Measurements from ENCODE around the gene MTCH2. TPM values are rescaled to one million over a fixed set of nuclear protein-coding genes. Genes with fewer than 3 reads are reported as not detected.
A peak's percentile ranks its signal among the peaks of the same experiment; 100 is the strongest.

Gene MTCH2
- total and polyA plus RNA-seq, 7 donors = 75.2 to 152 (median 107) TPM

DNA sequence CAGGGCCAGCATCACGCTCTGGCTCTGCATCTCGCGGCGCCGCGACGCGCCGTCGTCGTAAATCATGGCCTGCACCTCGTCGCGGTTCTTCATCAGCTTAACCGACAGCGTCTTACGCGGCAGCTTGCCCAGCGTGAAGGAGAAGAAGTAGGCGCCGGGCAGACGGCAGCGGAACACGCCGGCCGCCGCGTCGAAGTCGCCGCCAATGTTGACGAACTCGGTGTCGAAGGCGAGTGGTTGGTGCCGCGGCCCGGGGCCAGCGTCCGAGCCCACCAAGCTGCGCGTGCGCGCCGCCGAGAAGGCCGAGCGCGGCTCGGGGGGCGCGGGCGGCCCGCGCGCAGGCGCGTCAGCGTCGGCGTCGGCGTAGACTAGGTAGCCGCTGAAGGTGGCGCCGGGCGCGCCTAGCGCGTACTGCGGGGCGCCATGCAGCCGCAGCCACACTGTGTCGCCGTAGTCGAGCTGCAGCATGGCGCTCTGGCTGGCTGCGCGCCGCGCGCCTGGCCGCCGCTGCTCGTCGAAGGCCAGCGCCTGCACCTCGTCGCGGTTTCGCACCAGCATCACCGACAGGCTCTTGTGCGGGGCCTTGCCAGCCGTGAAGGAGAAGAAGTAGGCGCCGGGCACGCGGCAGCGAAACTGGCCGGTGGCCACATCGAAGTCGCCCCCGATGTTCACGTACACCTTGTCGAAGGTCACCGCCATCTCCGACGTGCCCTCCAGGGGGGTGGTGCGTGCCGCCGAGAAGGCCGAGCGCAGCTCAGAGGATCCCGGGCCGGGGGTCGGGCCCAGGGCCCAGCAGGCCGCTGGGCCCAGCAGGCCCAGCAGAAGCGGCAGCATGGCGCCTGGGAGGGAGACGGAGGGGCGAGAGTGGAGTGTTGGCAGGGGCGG, 52.1 kb downstream of the MTCH2 start:
- 33 to 35% (median 35%) methylated on average over 108 to 122 of the region's 122 CpGs for WGBS, 3 donors
- Histone ChIP-seq H3K27ac (no peak overlapping the region), H3K36me3 (ENCODE audit: insufficient read depth in 1 of 2, low read depth in 1 of 2) (peaks cover 0 to 5% of the 10 kb centered on the region in 2 donors), H3K4me3 (peak overlapping the region; percentile 53), H3K27me3 (ENCODE audit: insufficient read depth in 3 of 3, low read length in 2 of 3) (peaks cover 0 to 53% (median 23%) of the 10 kb centered on the region in 3 donors), H3K4me1 (no peaks in the 10 kb centered on the region), H3K9me3 (no peaks in the 10 kb centered on the region)
- intact Hi-C loops (cut with DNase I) = no loop called here
- DNase-seq = no peak
- TF ChIP-seq, protein P1, sequence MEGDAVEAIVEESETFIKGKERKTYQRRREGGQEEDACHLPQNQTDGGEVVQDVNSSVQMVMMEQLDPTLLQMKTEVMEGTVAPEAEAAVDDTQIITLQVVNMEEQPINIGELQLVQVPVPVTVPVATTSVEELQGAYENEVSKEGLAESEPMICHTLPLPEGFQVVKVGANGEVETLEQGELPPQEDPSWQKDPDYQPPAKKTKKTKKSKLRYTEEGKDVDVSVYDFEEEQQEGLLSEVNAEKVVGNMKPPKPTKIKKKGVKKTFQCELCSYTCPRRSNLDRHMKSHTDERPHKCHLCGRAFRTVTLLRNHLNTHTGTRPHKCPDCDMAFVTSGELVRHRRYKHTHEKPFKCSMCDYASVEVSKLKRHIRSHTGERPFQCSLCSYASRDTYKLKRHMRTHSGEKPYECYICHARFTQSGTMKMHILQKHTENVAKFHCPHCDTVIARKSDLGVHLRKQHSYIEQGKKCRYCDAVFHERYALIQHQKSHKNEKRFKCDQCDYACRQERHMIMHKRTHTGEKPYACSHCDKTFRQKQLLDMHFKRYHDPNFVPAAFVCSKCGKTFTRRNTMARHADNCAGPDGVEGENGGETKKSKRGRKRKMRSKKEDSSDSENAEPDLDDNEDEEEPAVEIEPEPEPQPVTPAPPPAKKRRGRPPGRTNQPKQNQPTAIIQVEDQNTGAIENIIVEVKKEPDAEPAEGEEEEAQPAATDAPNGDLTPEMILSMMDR (IDR thresholded peaks at IDR 0.05) = no peak
- peak in 2 of 4 donors; percentile 8 to 29 for ATAC-seq

DNA sequence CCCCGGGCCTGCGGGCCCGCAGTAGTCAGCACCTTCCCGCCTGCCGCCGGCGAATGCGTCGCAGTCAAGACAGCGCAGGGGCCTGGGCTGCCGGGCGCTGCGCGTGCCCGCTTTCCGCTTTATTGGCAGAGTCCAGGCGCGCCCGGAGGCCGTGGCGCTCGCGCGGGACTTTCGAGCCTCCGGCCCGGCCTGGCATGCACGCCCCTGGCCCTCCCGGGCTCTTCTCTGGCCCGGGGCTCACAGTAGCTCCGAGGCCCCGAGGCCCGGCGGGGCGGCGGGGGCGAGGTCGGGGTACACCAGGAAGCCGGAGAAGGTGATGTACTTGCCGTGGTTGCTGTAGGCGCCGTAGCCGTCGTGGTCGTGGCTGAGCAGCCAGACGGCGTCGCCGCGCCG, 52.8 kb downstream of the MTCH2 start:
- Histone ChIP-seq H3K4me3 (peak overlapping the region; percentile 53), H3K27ac (no peak overlapping the region), H3K9me3 (no peaks in the 10 kb centered on the region), H3K4me1 (no peaks in the 10 kb centered on the region), H3K27me3 (ENCODE audit: insufficient read depth in 3 of 3, low read length in 2 of 3) (peaks cover 0 to 51% (median 23%) of the 10 kb centered on the region in 3 donors), H3K36me3 (ENCODE audit: insufficient read depth in 1 of 2, low read depth in 1 of 2) (peaks cover 0 to 12% of the 10 kb centered on the region in 2 donors)
- ATAC-seq = peak in 1 of 4 donors; percentile 38
- no peak for DNase-seq
- 32 to 37% (median 36%) methylated on average over 44 to 51 of the region's 51 CpGs for WGBS, 3 donors
- intact Hi-C loops (cut with DNase I) = no loop called here
- TF ChIP-seq, protein P1 (IDR thresholded peaks at IDR 0.05) = no peak

DNA sequence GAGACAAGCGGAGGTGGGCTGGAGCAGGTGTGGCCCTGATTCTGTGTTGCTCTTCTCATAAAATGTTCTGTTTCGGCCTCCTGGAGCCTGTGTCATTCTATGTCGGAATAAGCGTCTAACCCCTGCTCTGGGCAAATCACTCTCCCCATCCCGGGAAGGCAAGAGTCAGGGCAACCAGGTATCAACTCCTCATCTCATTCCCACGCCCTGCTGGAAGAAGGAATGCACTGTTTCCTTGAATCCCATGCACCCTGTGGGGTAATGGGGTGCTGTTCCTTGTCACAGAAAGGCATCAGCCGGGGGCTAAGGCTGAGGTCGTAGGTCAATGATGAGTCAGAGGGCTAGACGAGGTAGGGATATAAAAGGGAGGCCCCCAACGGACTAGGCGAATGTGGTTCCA, 53.2 kb downstream of the MTCH2 start:
- WGBS, 3 donors = 78 to 89% (median 83%) methylated on average over 11 of the region's 11 CpGs
- ATAC-seq = no peak
- Histone ChIP-seq H3K27ac (no peak overlapping the region), H3K4me3 (peak overlapping the region; percentile 53), H3K9me3 (no peaks in the 10 kb centered on the region), H3K36me3 (ENCODE audit: insufficient read depth in 1 of 2, low read depth in 1 of 2) (peaks cover under 1 to 16% of the 10 kb centered on the region in 2 donors), H3K4me1 (no peaks in the 10 kb centered on the region), H3K27me3 (ENCODE audit: insufficient read depth in 3 of 3, low read length in 2 of 3) (peaks cover 0 to 47% (median 19%) of the 10 kb centered on the region in 3 donors)
- TF ChIP-seq, protein P1 (IDR thresholded peaks at IDR 0.05) = no peak
- DNase-seq = no peak
- intact Hi-C loops (cut with DNase I) = no loop called here

DNA sequence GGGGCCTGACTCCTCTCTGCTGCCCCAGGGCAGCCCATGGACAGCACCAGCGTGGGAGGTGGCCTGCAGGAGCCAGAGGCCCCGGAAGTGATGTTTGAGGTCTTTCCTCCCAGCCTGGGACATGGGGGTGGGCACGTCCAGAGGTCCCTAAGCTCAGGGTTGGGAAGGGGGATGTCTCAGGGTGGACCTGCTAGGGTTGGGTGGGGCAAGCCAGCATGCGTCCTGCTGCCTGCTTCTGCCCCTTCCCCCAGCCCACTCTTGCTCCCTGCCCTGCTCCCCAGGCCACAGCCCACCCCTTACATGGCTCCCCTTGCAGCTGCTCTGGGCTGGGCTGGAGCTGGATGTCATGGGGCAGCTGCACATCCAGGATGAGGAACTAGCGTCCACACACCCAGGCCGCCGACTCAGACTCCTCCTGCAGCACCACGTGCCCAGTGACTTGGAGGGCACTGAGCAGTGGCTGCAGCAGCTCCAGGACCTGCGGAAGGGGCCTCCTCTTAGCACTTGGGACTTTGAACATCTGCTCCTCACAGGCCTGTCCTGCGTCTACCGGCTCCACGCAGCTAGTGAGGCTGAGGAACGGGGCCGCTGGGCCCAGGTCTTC, 54.5 kb downstream of the MTCH2 start:
- Histone ChIP-seq H3K36me3 (ENCODE audit: insufficient read depth in 1 of 2, low read depth in 1 of 2) (peaks cover 8 to 29% of the 10 kb centered on the region in 2 donors), H3K27ac (no peak overlapping the region), H3K27me3 (ENCODE audit: insufficient read depth in 3 of 3, low read length in 2 of 3) (peaks cover 0 to 34% (median 9%) of the 10 kb centered on the region in 3 donors), H3K4me1 (no peaks in the 10 kb centered on the region), H3K9me3 (no peaks in the 10 kb centered on the region), H3K4me3 (no peak overlapping the region)
- intact Hi-C loops (cut with DNase I) = no loop called here
- 41 to 56% (median 48%) methylated on average over 11 to 14 of the region's 14 CpGs for WGBS, 3 donors
- ATAC-seq (peak in 3 of 4 donors; percentile 23 to 35 (median 35)), DNase-seq (peak; percentile 59 to 77)
- TF ChIP-seq, protein P1 (IDR thresholded peaks at IDR 0.05) = no peak
